ENCODE results near the gene NAA60. TPM values are rescaled to one million over a fixed set of nuclear protein-coding genes. Genes with fewer than 3 reads are reported as not detected.

NAA60 gene
- total and polyA plus RNA-seq, 2 of the 13 experiments (the other 11 are each of a cell fraction or from before 2014, with no cell fraction given): 14.7 to 32.0 TPM

DNA sequence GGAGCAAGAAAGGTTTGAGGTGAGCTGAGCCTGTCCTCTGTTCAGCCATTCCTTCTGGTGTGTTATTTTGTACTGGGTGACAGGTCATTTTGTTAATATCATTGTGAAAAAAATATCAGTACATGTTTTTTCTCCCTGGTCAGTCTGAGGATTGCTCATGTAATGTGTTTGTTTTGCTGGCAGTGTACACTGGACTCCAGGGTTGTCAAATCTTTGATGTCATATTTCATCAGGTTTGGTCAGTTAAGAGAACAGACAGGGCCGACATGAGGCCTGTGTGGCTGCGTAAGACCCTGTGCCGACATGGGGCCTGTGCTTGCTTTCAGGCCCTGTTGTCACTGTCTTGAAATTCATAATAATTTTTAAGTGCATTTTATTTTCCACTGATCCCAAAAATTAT is 79.8 kb downstream of the NAA60 start:
- H3K79me2 ChIP-seq (ENCODE audit: insufficient read depth, low read length): no peaks in the 10 kb centered on the region
- peaks cover 11 to 38% of the 10 kb centered on the region in 2 experiments; a peak in 4 of 5 replicates for H3K36me3 ChIP-seq (replicated peaks in 1 of 2; ENCODE audit: control insufficient read depth in 1 of 2, insufficient read depth in 2 of 2, low read length in 2 of 2)
- no TSS peak for BruUV-seq (replicated peaks)
- H3K4me1 ChIP-seq (ENCODE audit: insufficient read depth, low read length): peaks cover 10% of the 10 kb centered on the region
- H3K9me3 ChIP-seq (ENCODE audit: low read length): no peaks in the 10 kb centered on the region
- no peak overlapping the region for H2AFZ ChIP-seq (ENCODE audit: low read length)
- ATAC-seq: no peak; the same call in 2 of the 3 replicates
- no peak for FAIRE-seq
- no peaks in the 10 kb centered on the region for H3K27me3 ChIP-seq (ENCODE audit: control insufficient read depth in 1 of 2, insufficient read depth in 2 of 2, low read length in 2 of 2)
- ChIA-PET POLR2A (no interaction called here), CTCF (ENCODE audit: low intra/inter-chr PET ratio, low total read pairs) (no interaction called here)
- intact Hi-C loops (cut with micrococcal nuclease; ENCODE audit: unreplicated experiment): no loop called here
- no peak overlapping the region for H3K4me3 ChIP-seq (replicated peaks in 1 of 3; ENCODE audit: insufficient read depth in 1 of 3, low read depth in 2 of 3, low read length in 3 of 3)
- no peaks in the 10 kb centered on the region for H4K20me1 ChIP-seq (ENCODE audit: insufficient read depth, low read length)
- H3K9ac ChIP-seq (ENCODE audit: insufficient read depth, low read depth, low read length): no peak overlapping the region
- in situ Hi-C loops (cut with HindIII; ENCODE audit: extremely low pct_ligation_motif_present, low pct_unique_long_range_greater_than_20kb): no loop called here
- H3K27ac ChIP-seq (ENCODE audit: extremely low read length, insufficient read depth, low read length): peak overlapping the region; percentile 3
- no peak overlapping the region for H3K4me2 ChIP-seq (ENCODE audit: low read depth, low read length)
- 73% methylated on average over 3 of the region's 3 CpGs for WGBS (ENCODE audit: low lambda C conversion rate)
- peak; percentile 29 for DNase-seq (ENCODE audit: low spot score)
- TF ChIP-seq POGZ (CRISPR knock-in tag; IDR thresholded peaks at IDR 0.05) (no peak), NR2F2 (IDR thresholded peaks at IDR 0.05; ENCODE audit: borderline replicate concordance, low read depth) (no peak), POGK (CRISPR knock-in tag; conservative IDR thresholded peaks at IDR 0.05) (no peak), SALL1 (CRISPR knock-in tag; IDR thresholded peaks at IDR 0.05) (peak; percentile 20; the same call in 1 of the 2 replicates), ZSCAN25 (CRISPR knock-in tag; IDR thresholded peaks at IDR 0.05) (no peak), PREB (CRISPR knock-in tag; IDR thresholded peaks at IDR 0.05) (no peak), PAXIP1 (CRISPR knock-in tag; conservative IDR thresholded peaks at IDR 0.05) (peak; percentile 30; the same call in 1 of the 2 replicates), JUN (CRISPR knock-in tag; IDR thresholded peaks at IDR 0.05) (no peak), TMF1 (CRISPR knock-in tag; IDR thresholded peaks at IDR 0.05; ENCODE audit: low read depth) (no peak), SAP130 (CRISPR knock-in tag; IDR thresholded peaks at IDR 0.05; ENCODE audit: low read depth) (0 out of 2 replicates have a peak, but pooled peaks have one; percentile 16), HES4 (CRISPR knock-in tag; IDR thresholded peaks at IDR 0.05; ENCODE audit: borderline replicate concordance) (no peak)
- TF ChIP-seq, protein P1, sequence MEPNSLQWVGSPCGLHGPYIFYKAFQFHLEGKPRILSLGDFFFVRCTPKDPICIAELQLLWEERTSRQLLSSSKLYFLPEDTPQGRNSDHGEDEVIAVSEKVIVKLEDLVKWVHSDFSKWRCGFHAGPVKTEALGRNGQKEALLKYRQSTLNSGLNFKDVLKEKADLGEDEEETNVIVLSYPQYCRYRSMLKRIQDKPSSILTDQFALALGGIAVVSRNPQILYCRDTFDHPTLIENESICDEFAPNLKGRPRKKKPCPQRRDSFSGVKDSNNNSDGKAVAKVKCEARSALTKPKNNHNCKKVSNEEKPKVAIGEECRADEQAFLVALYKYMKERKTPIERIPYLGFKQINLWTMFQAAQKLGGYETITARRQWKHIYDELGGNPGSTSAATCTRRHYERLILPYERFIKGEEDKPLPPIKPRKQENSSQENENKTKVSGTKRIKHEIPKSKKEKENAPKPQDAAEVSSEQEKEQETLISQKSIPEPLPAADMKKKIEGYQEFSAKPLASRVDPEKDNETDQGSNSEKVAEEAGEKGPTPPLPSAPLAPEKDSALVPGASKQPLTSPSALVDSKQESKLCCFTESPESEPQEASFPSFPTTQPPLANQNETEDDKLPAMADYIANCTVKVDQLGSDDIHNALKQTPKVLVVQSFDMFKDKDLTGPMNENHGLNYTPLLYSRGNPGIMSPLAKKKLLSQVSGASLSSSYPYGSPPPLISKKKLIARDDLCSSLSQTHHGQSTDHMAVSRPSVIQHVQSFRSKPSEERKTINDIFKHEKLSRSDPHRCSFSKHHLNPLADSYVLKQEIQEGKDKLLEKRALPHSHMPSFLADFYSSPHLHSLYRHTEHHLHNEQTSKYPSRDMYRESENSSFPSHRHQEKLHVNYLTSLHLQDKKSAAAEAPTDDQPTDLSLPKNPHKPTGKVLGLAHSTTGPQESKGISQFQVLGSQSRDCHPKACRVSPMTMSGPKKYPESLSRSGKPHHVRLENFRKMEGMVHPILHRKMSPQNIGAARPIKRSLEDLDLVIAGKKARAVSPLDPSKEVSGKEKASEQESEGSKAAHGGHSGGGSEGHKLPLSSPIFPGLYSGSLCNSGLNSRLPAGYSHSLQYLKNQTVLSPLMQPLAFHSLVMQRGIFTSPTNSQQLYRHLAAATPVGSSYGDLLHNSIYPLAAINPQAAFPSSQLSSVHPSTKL (CRISPR knock-in tag; IDR thresholded peaks at IDR 0.05): 0 out of 2 replicates have a peak, but pooled peaks have one; percentile 17
- TF ChIP-seq, protein P2, sequence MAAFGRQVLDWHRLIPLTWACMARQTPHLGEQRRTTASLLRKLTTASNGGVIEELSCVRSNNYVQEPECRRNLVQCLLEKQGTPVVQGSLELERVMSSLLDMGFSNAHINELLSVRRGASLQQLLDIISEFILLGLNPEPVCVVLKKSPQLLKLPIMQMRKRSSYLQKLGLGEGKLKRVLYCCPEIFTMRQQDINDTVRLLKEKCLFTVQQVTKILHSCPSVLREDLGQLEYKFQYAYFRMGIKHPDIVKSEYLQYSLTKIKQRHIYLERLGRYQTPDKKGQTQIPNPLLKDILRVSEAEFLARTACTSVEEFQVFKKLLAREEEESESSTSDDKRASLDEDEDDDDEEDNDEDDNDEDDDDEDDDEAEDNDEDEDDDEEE (CRISPR knock-in tag; IDR thresholded peaks at IDR 0.05): no peak
